Measurements from ENCODE around the gene ARID3B.

Gene ARID3B

GRCh38 chr15:74564182-74564581 lies 23.2 kb downstream of the ARID3B start:
- TF ChIP-seq, protein P1, sequence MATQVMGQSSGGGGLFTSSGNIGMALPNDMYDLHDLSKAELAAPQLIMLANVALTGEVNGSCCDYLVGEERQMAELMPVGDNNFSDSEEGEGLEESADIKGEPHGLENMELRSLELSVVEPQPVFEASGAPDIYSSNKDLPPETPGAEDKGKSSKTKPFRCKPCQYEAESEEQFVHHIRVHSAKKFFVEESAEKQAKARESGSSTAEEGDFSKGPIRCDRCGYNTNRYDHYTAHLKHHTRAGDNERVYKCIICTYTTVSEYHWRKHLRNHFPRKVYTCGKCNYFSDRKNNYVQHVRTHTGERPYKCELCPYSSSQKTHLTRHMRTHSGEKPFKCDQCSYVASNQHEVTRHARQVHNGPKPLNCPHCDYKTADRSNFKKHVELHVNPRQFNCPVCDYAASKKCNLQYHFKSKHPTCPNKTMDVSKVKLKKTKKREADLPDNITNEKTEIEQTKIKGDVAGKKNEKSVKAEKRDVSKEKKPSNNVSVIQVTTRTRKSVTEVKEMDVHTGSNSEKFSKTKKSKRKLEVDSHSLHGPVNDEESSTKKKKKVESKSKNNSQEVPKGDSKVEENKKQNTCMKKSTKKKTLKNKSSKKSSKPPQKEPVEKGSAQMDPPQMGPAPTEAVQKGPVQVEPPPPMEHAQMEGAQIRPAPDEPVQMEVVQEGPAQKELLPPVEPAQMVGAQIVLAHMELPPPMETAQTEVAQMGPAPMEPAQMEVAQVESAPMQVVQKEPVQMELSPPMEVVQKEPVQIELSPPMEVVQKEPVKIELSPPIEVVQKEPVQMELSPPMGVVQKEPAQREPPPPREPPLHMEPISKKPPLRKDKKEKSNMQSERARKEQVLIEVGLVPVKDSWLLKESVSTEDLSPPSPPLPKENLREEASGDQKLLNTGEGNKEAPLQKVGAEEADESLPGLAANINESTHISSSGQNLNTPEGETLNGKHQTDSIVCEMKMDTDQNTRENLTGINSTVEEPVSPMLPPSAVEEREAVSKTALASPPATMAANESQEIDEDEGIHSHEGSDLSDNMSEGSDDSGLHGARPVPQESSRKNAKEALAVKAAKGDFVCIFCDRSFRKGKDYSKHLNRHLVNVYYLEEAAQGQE (IDR thresholded peaks at IDR 0.05; ENCODE audit: insufficient read depth in 1 of 2, low read depth in 2 of 2, low read length in 2 of 2), result no peak
- TF ChIP-seq SIN3A (IDR thresholded peaks at IDR 0.05; ENCODE audit: borderline replicate concordance, insufficient read depth, low read length), result no peak
- no peak for TF ChIP-seq TAF1 (IDR thresholded peaks at IDR 0.05; ENCODE audit: borderline replicate concordance, insufficient read depth, low read length)

- no peak for TF ChIP-seq TAF1 (IDR thresholded peaks at IDR 0.05; ENCODE audit: borderline replicate concordance, insufficient read depth, low read length)
- TF ChIP-seq FOXP2 (optimal IDR thresholded peaks at IDR 0.05; ENCODE audit: borderline replicate concordance, extremely low read depth, extremely low read length, insufficient read depth), result no peak
- TF ChIP-seq, protein P1 (IDR thresholded peaks at IDR 0.05; ENCODE audit: insufficient read depth in 1 of 2, low read depth in 2 of 2, low read length in 2 of 2), result no peak
- no peak for TF ChIP-seq SIN3A (IDR thresholded peaks at IDR 0.05; ENCODE audit: borderline replicate concordance, insufficient read depth, low read length)
- no peak for TF ChIP-seq POLR2AphosphoS5 (IDR thresholded peaks at IDR 0.05; ENCODE audit: low read depth, low read length)
Observed at GRCh38 chr15:74565381-74566085, 24.5 kb downstream of the ARID3B start.

- TF ChIP-seq FOXP2 (optimal IDR thresholded peaks at IDR 0.05; ENCODE audit: borderline replicate concordance, extremely low read depth, extremely low read length, insufficient read depth) (no peak), POLR2AphosphoS5 (IDR thresholded peaks at IDR 0.05; ENCODE audit: low read depth, low read length) (no peak), TAF1 (IDR thresholded peaks at IDR 0.05; ENCODE audit: borderline replicate concordance, insufficient read depth, low read length) (no peak), SIN3A (IDR thresholded peaks at IDR 0.05; ENCODE audit: borderline replicate concordance, insufficient read depth, low read length) (no peak)
- TF ChIP-seq, protein P1 (IDR thresholded peaks at IDR 0.05; ENCODE audit: insufficient read depth in 1 of 2, low read depth in 2 of 2, low read length in 2 of 2), result no peak
Observed at GRCh38 chr15:74568594-74568993, 27.6 kb downstream of the ARID3B start.

DNA sequence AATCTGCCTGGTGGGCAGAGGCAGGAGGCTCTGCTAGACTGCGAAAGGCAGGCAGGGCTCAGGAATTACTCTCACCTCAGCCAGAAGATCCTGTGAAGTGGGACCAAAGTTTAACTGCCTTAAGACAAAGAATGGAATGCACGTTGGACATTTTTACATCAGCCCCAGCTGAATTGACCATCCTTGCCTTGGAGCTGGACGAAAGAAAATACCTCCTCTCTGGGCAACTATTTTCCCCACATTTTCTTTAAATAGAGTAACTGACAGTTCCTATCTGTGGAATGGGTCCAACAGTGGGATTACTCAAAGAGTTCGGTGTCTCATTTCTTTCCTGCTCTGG lies 28.7 kb downstream of the ARID3B start:
- no peak for TF ChIP-seq POLR2AphosphoS5 (IDR thresholded peaks at IDR 0.05; ENCODE audit: low read depth, low read length)
- TF ChIP-seq, protein P1 (IDR thresholded peaks at IDR 0.05; ENCODE audit: insufficient read depth in 1 of 2, low read depth in 2 of 2, low read length in 2 of 2), result no peak
- TF ChIP-seq SIN3A (IDR thresholded peaks at IDR 0.05; ENCODE audit: borderline replicate concordance, insufficient read depth, low read length), result no peak
- no peak for TF ChIP-seq FOXP2 (optimal IDR thresholded peaks at IDR 0.05; ENCODE audit: borderline replicate concordance, extremely low read depth, extremely low read length, insufficient read depth)
- no peak for TF ChIP-seq TAF1 (IDR thresholded peaks at IDR 0.05; ENCODE audit: borderline replicate concordance, insufficient read depth, low read length)

DNA sequence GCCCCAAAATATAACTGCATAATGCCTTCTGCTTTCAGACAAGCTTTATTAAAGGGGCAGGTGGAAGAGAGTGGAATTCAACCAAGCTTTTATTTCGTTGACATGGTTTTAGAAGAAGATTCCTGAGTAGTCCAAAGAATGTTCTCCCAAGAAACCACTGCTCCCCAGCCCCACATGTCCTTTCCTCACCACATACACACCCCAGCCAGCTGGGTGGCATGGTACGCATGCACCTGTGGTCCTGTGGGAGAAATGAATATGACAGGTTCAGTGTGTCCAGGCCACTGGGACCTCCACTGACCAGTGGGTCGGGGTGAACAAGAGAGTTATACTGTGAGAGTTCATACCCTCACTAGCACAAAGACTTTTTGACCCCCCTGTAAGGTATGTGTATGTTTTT lies 30.2 kb downstream of the ARID3B start:
- TF ChIP-seq SIN3A (IDR thresholded peaks at IDR 0.05; ENCODE audit: borderline replicate concordance, insufficient read depth, low read length) (no peak), TAF1 (IDR thresholded peaks at IDR 0.05; ENCODE audit: borderline replicate concordance, insufficient read depth, low read length) (no peak), POLR2AphosphoS5 (IDR thresholded peaks at IDR 0.05; ENCODE audit: low read depth, low read length) (no peak), FOXP2 (optimal IDR thresholded peaks at IDR 0.05; ENCODE audit: borderline replicate concordance, extremely low read depth, extremely low read length, insufficient read depth) (no peak)
- TF ChIP-seq, protein P1 (IDR thresholded peaks at IDR 0.05; ENCODE audit: insufficient read depth in 1 of 2, low read depth in 2 of 2, low read length in 2 of 2), result no peak
